ENCODE measurements around the gene DAP.

The DAP gene

DNA sequence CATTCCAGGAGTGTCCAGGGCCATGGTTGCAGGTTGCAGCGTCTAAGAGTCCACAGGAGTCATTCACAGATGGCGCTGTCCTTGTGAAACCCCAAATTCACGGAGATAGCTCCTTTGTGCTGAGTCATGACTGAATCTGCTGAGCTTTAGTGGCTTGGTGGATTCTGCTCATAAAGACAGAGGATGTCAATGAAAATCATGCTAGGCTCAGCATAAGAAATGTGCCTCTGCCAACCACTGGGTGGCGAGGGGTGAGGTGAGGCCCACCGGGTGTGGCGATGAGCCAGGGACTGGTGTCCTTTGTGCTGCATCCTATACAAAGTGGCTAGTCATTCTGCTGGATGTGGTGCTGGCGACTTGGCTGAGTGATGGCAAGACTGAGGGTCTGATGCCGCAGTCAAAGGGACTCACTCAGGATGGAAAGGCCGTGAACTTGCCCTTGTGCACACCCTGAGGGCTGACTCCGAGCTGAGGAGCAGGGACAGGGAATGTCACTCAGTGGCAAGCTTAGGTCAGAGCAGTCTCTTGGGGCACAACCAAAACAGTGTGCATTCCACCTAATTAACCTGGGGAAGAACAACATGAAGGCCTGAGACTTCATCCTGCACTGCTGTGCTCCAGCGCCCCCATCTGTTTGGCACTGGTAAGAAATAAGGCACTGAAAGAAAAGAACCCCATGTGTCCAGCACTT, 71.5 kb downstream of the DAP start:
- DNase-seq (ENCODE audit: low read depth): no peak

DNA sequence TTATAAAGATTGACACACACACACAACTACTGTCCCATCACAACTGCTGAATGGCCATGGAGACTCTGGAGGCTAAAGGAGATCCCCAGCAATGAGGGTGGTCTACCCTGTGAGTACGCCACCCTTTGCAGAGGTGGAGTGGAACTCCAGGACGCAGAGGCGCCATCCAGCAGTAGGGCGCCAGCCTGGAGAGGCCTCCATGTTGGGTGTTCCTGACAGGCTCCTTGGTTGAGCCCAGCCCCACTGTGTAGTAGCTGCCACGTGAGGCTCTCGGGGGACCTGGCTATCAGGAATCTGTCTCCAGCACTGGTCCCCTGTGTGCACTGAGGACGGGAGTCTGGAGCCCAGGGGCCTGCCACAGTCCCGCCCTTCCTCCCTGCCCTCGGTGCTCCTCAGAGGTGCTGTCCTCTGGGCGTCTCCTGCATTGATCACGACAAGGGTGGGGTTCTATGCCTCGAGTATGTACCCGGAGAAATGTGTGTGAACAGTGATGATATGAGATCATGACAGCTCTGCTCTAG, 72.3 kb downstream of the DAP start:
- DNase-seq (ENCODE audit: low read depth): no peak

DNA sequence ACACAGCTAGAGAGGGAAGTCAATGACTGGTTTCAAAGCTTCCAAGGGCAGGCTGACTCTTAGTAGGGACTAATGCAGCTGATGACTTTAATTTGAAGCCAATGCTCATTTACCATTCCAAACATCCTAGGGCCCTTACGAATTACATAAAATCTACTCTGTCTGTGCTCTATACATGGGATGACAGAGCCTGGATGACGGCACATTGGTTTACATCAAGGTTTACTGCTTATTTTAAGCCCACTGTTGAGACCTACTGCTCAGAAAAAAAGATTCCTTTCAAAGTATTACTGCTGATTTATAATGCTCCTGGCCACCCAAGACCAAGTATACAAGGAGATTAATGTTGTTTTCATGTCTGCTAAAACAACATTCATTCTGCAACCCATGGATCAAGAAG, 74.1 kb downstream of the DAP start:
- no peak for DNase-seq (ENCODE audit: low read depth)

DNA sequence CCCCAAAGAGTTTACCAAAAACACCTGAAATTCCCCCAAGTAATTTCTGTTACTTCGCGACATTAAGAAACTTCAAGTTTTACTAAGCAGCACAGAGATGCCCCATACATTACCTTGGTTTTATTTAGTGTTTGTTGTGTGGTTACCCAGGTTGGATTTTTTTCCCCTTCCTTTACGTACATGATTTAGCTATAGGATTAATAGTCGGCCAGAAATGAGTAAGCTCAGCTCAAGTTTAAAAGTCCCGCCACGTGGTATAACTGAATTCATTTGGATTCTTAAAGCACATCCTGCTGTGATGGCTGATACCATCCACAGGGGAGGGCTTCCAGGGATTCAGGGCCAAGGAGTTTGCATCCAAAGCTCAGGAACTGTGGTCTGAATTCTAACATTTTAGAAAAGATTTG, 75.9 kb downstream of the DAP start:
- DNase-seq (ENCODE audit: low read depth): no peak

DNA sequence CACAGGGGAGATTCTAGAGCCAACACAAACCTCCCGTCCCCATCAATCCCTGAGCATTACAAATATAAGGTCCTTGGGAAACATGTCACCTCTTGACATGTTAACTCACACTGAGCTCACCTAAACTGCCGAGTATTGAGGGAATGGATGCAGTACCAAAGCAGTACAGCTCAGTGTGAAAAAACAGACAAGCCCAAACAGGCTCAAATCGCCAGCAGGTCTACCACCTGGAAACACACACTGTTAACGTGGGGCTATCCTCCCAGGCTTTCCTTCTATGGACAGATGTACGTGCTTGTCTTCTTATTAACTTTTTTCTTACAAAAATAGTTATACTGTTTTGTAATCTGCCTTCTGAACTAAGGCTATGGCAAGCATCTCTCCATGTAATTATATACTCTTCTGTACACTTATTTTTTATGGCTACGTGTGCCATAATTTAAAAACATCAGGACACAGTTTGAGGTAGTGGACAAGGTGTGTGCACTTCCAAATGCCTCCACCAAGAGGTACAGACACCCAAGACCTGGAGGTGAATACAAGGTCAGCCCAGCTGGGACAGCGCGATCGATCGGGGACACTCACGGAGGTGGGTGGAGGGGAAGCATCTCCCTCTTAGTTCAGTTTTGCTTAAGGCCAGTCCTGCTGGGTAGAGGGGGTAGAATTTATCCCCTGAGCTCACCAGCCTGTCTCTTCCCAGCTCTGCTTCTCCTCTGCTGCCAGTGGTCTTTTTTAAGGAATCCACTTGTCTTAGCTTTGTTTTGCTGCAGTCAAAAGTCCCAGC, 76.5 kb downstream of the DAP start:
- no peak for DNase-seq (ENCODE audit: low read depth)

DNA sequence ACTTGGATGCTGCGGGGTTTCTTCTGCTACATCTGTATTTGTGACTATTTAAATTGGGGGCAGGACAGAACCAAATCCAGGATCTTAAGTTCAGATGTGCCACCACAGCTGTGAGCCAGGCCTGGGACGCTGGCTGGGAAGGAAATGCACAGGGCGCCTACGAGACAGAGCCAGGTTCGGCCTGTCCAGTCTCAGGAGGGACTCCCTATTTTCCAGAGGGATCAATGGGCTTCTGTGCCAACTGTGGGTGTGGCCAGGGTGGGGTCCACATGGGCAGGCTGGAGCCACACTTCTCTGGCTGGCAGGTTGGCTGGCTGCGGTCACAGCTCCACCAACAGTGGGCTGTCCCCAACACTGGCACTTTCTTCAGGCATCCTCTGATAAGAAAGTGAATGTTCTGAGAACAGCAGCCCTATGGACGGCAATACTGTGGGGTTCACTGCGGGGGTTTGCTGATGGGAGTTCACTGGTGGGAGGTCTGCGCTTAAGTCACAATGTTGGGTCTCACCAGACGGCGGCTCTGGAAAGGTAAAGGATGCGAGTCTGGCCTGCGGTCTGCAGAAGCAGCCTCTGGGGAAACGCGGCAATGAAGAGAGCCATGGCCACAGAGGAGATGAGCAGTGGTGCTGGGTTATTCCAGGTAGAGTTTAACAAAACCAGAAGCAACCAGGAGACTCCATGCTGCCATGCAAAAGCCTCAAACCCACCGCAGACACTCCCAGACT, 78.1 kb downstream of the DAP start:
- DNase-seq (ENCODE audit: low read depth): no peak

DNA sequence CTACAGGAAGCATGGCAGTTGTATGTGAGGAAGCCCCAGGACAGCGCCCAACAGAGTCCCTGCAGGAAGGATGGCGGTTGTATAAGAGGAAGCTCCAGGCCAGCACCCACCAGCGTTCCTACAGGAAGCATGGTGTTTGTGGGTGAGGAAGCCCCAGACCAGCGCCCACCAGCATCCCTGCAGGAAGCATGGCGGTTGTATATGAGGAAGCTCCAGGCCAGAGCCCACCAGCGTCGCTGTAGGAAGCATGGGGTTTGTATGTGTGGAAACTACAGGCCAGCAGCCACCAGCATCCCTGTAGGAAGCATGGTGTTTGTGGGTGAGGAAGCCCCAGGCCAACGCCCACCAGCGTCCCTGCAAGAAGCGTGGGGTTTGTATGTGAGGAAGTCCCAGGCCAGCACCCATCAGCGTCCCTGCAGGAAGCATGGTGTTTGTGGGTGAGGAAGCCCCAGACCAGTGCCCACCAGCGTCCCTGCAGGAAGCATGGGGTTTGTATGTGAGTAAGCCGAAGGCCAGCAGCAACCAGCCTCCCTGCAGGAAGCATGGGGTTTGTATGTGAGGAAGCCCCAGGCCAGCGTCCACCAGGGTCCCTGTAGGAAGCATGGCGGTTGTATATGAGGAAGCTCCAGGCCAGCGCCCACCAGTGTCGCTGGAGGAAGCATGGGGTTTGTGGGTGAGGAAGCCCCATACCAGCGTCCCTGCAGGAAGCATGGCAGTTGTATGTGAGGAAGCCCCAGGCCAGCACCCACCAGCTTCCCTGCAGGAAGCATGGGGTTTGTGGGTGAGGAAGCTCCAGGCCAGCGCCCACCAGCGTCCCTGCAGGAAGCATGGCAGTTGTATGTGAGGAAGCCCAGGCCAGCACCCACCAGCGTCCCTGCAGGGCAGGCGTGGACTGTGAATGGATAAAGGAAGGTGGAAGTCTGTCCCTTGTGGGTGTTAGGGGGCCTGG, 79.0 kb downstream of the DAP start:
- no peak for DNase-seq (ENCODE audit: low read depth)

DNA sequence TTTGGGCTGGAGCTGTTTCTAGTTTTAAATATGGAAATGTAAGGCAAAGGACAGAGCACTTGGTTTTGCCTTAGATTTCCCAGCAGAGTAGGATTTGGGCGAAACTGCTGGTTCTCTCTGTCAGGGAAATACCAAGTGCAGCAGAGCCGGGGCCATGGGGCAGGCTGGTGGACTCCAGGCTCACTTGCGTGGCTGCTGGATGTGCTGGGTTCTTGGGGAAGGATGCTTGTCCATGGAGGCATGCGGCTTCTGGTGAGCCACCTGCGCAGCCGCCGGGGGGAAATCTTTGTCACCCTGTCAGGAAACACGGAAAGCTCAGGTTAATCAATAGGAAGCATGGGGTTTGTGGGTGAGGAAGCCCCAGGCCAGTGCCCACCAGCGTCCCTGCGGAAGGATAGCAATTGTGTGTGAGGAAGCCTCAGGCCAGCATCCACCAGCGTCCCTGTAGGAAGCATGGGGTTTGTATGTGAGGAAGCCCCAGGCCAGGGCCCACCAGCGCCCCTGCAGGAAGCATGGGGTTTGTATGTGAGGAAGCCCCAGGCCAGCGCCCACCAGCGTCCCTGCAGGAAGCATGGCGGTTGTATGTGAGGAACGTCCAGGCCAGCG, 80.1 kb downstream of the DAP start:
- DNase-seq (ENCODE audit: low read depth): no peak

DNA sequence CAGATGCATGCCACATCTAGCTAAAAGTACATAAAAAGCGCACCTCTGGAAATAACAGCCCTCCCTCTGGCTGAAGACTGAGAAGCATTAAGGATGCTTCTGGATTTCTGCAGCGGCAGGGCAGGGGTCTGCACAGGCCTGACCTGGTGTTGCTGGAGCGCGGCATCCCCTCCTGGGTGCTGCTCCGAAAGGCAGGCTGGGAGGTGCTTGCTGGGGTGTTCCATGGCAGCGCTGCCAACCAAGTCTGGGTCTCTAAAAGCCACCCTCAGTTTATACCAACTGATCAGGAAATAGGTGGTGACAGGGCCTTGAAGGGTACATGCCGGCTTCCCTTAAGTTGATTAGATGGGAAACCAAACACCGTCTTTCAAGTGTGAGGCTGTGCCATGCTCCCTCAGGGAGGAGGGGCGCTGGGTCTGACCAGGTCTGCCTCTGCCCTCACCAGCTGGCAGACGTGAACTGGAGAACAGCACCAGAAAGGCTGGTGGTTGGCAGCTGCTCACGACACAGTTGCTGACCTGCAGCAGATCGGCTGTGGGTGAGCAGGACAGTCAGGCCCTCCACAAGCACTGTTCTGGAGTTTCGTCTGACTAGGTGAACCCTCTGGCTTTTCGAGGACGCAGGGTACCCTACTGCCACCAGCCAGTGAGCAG, 81.6 kb downstream of the DAP start:
- DNase-seq (ENCODE audit: low read depth): no peak

DNA sequence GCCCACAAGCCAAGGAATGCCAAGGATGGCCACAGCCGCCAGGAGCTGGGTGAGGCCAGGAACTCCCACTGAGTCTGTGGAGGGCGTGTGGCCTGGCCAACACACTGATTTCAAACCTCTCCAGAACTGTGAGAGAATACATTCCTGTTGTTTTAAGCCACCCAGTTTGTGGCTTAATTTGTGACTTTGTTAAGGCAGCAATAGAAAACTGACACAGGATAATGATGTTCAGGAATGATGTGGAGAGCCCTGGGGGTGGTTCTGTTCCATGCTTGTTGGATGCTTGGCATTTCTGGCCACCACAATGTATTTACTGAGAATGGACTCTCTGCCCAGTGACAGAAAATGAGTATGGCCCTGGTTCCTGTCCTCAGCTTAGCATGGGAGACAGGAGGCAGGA, 82.8 kb downstream of the DAP start:
- no peak for DNase-seq (ENCODE audit: low read depth)

DNA sequence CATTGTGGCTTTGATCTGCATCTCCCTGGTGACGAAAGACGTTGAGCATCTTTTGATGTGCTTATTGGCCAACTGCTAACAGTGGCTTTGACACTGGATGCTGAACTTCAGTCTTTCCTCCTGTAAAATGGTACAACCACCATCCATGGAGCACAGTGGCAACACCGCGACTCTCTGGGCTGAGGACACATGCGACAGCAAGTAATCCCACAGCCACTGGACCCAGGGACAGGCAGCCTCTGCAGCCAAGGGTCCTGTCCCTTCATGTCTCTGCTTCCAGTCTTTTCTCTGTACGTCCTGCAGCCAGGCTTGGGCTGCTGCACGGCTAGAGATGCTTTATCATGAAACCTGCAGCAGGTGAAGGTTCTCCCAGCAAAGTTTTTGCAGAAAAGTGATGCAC, 83.5 kb downstream of the DAP start:
- DNase-seq (ENCODE audit: low read depth): no peak

DNA sequence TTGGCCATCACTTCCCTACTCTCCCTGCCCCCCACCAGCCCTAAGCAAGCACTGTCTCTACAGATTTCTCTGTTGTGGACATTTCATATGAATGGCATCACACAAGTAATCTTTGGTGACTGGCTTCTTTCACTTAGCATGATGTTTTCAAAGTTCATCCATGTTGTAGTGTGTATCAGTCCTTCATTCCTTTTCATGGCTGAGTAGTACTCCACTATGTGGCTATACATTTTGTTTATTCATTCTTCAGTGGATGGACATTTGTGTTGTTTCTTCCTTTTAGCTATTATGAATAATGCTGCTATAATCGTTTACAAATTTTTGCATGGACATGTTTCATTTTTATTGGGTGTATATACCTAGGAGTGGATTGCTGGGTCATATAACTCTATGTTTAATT, 84.1 kb downstream of the DAP start:
- DNase-seq (ENCODE audit: low read depth): no peak

DNA sequence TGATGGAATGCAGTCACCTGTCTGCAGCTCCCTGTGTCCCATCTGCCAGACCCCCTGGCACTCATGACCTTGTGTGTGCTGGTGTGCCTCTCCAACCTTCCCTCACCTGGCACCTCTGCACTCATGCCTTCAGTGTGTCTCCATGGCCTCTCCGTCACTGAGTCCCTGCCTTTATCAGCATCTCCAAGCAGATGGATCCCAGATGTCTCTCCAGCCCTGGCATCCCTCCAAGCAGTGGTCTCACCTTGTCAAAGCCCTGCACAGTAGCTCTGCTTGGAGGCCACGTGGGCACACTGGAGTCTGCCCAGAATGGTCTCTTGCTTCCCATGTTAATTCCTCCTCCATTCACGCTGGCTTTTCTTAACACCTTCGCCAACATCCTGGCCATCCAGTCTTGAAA, 84.8 kb downstream of the DAP start:
- no peak for DNase-seq (ENCODE audit: low read depth)

DNA sequence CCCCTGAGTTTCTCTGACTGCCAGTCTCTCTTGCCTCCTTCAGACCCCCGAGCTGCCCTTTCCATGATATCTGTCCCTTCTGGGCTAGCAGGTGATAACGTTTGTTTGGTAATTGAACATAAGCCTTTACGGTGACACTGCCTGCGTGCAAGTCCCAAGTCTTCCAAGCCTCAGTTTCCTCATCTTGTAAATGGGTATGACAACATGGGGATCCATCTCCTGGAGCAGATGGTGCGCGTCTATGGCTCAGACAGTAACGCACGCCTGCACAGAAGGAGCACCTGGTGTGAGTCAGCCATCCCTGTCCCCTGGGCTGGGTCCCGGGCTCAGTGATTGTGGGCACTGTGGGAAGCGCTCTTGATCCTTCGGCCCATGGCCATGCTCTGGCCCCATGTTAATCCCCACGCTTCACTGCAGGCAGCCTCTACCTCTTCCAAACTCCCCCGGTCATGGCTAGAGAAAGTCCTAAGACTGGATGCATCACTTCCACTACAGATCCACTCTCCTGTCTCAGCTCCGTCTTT, 85.8 kb downstream of the DAP start:
- no peak for DNase-seq (ENCODE audit: low read depth)

DNA sequence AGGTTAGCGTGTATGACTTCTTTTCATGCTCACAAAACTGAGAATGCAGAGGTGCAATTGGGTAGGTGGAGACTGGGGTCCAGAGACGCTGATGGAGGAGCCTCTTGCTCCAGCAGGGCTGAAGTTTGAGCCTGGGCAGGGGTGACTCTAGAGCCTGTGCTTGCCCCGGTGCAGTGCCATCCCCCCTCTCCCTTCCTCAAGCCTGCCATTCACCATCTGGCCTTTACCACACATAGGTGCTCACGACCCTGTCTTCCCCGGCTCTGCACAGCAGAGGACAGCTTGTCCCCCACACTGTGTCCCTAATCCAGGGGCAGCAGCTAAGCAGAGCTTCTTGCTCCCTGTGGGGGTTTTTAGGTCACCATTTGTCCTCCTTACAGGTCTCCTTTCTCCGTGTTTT, 86.5 kb downstream of the DAP start:
- no peak for DNase-seq (ENCODE audit: low read depth)

DNA sequence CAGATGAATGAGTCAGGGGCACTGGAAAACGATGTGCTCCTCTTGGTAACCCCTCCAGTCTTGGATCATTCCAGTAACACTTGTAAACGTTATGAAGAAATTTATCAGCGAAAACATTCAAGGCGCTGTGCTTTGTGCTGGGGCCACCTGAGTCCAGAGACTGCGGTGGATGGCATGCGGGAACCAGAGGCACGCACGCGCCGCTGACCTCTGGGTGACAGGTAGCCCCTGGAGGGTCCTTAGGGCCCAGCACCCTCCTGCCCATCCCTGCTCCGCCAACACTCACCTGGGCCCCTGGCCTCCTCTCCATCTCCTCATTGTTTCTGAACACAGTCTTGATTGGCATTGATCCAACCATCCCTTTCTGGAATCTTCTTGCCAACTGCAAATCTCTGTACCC, 86.9 kb downstream of the DAP start:
- no peak for DNase-seq (ENCODE audit: low read depth)

DNA sequence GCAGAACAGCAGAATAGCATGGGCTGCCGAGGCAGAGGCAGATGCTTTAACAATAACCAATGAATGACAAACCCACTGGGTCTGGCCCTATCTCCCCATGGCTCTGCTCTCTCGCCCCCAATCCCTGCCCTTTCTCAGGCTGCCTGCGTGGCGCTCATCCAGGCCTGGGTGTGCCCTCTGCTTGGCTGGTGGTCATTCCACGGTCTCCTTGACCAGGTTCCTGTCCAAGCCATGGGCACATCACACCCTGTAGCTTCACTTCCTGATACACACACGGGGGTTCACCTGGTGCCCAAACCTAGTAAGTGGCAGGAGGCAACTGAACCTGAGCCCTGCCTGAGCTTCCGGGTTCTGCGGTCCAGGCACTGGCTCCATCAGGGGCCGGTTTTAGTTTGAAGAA, 87.6 kb downstream of the DAP start:
- DNase-seq (ENCODE audit: low read depth): no peak

DNA sequence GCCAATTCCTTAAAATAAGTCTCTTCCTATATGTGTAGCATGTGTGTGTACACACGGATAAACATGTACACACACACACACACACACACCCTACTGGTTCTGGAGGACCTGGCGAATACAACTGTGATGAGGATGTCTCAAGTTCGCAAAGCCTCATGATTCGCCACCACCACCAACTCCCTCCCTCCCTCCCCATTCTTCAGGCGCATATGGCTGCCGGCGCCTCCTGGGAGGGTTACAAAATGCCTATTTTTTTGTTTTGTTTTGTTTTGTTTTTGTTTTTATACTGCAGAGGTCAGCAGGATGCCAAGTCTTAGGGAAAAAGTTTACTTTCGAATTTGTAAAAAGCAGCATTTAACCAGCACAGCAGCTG, 88.0 kb downstream of the DAP start:
- DNase-seq (ENCODE audit: low read depth): no peak

DNA sequence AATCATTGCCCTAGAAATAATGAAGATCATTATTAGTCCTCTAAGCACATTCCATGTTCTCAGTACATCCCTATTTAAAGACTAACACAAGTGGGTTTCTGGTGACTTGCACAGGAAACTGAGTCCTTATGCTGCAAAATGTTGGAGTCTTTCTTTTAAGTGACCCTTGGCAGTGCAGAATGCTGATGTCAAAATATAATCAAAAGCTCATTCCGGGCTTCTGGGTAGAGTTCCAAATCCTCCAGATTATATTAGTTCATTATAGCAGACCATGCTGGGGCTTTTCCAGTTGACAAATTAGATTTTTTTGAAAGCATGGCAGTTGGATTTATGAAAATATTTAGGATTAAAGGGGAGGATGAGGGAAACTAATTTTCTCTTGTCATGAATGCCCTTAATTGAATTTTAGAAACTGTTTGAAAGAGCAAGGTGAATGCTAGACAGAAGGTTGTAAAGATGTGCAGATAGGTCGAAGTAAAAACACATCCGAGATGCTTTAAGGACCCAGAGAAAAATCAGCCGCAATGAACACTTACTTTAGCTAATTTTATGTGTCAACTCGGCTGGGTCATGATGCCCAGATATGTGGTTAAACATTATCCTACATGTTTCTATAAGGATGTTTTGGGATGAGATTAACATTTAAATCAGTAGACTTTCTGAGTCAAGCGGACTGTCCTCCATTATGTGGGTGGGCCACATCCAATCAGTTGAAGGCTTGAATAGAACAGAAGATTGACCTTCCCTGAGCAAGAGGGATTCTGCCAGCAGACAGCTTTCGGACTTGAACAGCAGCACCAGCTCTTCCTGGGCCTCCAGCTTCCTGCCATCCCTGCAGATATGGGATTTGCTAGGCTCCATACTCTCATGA, 88.7 kb downstream of the DAP start:
- no peak for DNase-seq (ENCODE audit: low read depth)

All from fibroblast of the conjunctiva (primary cell).